GM18870 (cell line): Measurements from ENCODE around the gene GRIK4.

ENCODE experiments used
- ATAC-seq: cut with Tn5 transposase; IDR thresholded peaks from one replicate; pipeline ENCODE4 v1.9.1; 2021; ENCODE audit warnings: moderate library complexity; ENCODE audit not compliant: unreplicated experiment

The GRIK4 gene

GRCh38 chr11:120696597-120697218, 185.2 kb downstream of the GRIK4 start:
- ATAC-seq, result no peak

GRCh38 chr11:120698918-120699317, 187.4 kb downstream of the GRIK4 start:
- ATAC-seq, result no peak

GRCh38 chr11:120702656-120703055, 191.1 kb downstream of the GRIK4 start:
- no peak for ATAC-seq

- peak; percentile 59 for ATAC-seq
Measured at GRCh38 chr11:120703358-120704152, 192.0 kb downstream of the GRIK4 start.

GRCh38 chr11:120704256-120704750, 192.8 kb downstream of the GRIK4 start:
- ATAC-seq, result no peak

DNA sequence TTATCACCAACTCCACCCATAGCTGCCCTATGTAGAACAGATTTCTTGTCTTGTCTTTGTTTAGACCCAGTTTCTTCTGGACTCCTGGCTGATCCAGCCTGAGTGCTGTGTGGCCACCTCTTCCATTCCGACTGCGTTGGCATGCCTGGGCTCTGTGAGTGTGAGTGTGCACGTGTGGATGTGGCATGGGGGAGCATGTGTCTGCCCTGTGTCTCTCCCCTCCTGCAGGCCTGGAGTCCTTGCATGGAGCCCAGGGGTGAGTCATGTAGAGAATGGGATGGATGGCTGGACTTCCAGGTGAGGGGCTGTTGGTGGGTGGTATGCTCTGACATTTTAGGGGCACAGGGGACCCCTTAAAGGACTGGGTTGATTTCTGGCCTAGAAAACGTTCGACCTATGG, 194.7 kb downstream of the GRIK4 start:
- no peak for ATAC-seq

- no peak for ATAC-seq
Measured at GRCh38 chr11:120707098-120707497, 195.6 kb downstream of the GRIK4 start.

- ATAC-seq, result no peak
Measured at GRCh38 chr11:120707663-120708062, 196.1 kb downstream of the GRIK4 start.

DNA sequence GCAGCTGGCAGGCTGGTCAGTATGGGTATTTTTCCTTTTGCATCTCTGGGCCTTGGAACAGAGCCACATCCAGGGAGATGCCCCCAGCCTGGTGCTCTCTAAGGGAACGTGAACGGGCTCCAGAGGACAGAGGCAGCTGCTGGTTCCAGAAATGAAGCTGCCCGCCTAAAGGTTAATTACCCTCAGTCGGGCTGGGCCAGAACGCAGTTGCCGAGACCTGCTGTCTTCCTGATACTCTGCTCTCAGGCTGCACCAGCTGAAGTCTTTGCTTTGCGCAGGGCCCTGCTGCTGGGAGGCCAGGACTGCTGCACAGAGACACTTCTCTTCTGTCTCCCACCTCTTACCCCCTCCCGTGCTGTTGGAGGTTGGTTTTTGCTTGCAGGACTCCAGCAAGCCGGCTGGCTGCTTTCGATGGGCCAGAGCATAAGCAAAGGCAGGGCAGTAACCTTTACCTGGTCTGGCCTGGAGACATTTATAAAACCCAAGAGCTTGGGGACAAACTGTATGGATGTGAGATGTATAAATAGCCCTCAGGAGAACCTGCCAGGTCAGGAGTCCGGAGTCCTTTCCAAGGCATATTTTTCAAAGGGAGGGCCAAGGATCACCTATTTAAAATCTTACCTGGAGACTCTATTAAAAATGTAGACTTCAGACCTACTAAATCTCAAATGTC, 197.1 kb downstream of the GRIK4 start:
- ATAC-seq, result no peak

DNA sequence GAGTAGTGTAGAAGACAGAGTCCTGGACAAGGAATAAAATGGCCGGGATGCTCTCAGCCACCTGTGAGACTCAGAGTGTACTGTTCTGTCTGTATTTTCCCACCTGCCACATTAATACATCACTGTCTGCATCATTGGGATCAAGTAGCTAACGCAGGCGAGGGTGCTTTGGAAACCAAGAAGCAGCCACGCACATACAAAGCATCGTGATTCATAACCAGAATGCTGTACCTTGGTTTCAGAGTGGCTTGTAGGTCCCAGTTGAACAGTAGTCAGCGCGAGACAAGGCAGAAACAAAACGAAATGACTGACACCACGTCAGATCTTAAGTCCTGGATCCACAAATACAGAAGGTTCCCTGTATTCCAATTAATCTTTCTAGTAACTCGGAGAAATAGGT, 198.3 kb downstream of the GRIK4 start:
- ATAC-seq, result peak; percentile 83

DNA sequence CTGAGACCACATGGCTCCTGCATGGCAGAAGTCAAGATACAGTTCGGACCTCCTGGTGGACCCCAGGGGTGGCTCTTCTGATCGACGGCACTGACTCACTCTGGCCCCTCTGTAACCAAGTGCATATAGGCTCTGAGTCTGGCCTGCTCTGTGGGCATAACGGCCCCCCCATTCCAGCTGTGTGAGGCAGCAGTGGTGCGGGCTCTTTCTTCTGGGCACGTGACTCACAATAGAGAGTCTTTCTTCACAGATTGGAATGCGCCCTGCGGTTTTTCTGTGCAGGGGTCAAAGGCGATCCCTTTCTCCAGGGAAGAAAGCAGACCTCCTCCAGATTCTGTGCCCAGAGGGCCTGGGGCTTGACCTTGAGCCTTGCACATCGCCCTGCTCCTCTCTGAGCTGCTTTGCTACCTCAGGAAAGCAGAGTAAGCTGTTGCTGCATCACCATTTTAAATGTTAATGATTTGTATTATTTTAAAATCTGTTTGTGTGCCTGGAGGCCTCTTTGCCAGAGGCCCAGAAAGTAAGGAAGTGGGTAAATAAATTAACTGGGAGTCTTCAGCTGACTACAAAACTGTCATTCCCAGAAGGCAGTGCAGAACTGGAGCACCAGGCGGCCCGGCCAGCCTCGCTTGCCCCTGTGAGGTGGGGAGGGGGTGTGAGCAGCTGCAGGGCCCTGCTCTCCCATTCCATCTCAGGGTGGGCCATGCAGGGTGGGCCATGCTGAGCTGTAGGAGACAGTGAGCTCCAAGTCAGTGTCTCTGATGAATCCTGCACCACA, 199.0 kb downstream of the GRIK4 start:
- ATAC-seq, result peak; percentile 24

GRCh38 chr11:120712014-120712413, 200.5 kb downstream of the GRIK4 start:
- ATAC-seq, result no peak

GRCh38 chr11:120712881-120713280, 201.3 kb downstream of the GRIK4 start:
- ATAC-seq, result no peak

GRCh38 chr11:120713296-120713695, 201.7 kb downstream of the GRIK4 start:
- ATAC-seq, result no peak

- no peak for ATAC-seq
Measured at GRCh38 chr11:120714438-120714837, 202.9 kb downstream of the GRIK4 start.

DNA sequence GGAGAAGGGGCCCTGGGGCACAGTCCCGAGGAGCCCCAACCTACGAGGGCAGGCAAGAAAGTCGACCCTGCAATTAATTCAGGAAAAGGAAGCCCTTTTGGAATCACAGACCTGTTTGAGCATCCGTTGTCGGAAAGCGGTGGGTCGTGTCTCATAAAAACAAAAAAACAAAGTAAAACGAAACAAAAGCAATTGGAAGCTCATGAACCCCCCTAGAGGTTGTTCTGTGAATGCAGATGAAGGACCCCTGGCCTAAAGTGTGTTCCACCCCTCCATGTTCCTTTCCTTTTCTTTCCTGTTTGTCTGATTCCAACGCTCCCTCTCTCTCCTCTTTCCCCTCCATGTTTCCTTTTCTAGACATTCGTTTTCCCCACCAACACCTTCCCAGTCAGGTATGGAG, 203.7 kb downstream of the GRIK4 start:
- no peak for ATAC-seq

DNA sequence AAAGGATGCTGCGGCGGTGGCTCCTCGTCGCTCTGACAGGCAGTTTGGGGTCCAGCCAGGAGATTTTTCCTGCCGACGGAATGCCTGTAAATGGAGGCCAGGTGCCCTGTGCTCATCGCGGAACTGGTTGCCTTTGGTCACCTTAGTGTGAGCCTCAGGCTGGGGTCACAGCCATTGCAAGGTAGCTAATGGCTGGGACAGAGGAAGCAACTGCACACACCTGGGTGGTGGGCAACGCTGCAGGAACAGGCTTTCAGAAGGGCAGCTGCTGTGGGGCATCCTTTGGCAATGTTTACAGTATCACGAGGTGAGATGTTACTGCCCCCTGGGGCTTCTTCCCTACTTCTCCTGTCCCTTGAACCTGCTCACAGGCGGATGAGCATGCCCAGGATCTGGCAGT, 205.5 kb downstream of the GRIK4 start:
- ATAC-seq, result no peak

- ATAC-seq, result no peak
Measured at GRCh38 chr11:120717623-120718022, 206.1 kb downstream of the GRIK4 start.

GRCh38 chr11:120718171-120718570, 206.6 kb downstream of the GRIK4 start:
- no peak for ATAC-seq

GRCh38 chr11:120719348-120719747, 207.8 kb downstream of the GRIK4 start:
- ATAC-seq, result no peak

GRCh38 chr11:120720760-120721159, 209.2 kb downstream of the GRIK4 start:
- no peak for ATAC-seq
